ENCODE data around the gene TOPAZ1.
A peak's percentile ranks its signal among the peaks of the same experiment; 100 is the strongest.
"Not testable (repeated sequence)": the region's sequence is repeated elsewhere in the genome, so short reads cannot be mapped to it uniquely, and the experiment has no call there.

Gene TOPAZ1

GRCh38 chr3:44330444-44330843, 88.8 kb downstream of the TOPAZ1 start:
- DNase-seq (ENCODE audit: low read depth in 3 of 3), result no peak

DNA sequence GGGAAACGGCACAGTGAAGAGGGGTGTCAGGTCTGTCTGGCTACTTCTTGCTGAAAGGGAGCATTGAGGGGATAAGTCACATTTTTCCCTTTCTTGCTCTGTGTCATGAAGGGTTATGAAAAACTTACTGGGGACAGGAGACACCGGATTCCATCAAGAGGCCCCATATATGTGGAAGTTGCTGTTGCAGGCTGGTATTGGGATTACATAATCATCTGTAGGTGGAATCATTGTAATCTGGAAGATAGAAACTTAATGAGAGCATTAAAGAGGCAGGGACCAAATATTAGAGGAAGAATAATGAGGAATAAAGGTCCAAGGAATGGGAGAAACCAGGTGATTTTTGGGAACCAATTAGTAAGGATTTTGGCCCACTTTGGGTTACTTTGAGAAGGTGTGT, 92.6 kb downstream of the TOPAZ1 start:
- DNase-seq (ENCODE audit: low read depth in 3 of 3), result no peak

DNA sequence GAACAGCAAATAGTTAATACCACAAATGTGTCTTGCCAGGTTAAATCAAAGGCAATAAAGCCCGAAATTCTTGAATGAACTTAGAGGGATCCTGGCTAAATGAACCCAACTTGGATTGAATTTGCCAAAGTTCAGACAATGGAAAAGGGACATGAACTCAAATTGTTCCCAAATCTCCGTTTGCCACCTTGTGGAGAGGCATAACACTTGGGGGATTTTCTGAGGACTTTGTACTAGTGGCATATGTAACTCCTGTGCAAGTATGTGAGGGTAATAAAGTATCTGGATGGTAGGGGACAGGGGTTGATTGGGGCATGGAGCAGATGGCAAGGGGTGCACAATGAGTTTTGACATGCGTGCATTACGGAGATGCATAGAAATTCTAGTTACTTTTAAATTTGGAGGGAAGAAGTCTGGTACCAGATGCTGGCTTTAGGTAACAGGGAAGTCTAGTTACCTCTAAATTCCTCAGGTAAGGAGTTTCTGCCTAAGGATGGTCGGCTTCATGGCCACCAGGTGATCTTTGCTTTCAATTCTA, 95.6 kb downstream of the TOPAZ1 start:
- DNase-seq (ENCODE audit: low read depth in 3 of 3), result no peak

GRCh38 chr3:44338010-44338827, 96.5 kb downstream of the TOPAZ1 start, which contains the start of gene TCAIM:
Gene TCAIM (plus strand): TSS chr3:44338766. CDS start chr3:44354783, 16,017 bp downstream.
- DNase-seq (ENCODE audit: low read depth in 3 of 3), result peak; percentile 93 to 97 (median 96)

DNA sequence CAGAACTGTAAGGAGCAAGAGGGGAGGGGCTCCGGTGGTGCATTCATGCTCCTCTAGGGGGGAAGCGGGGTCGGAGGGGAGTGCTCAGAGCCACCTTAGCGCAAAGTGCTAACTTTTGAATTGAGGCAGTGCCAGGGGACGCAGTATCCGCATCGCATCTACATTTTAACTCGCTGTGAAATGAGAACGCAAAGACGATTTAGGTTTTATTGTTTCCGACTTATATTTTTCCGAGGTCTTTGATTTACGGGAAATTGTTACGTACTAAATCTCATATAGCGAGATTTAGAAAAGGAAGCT, 97.1 kb downstream of the TOPAZ1 start:
- no peak for DNase-seq (ENCODE audit: low read depth in 3 of 3)

- no peak for DNase-seq (ENCODE audit: low read depth in 3 of 3)
Observed at GRCh38 chr3:44339181-44340057, 97.7 kb downstream of the TOPAZ1 start.

DNA sequence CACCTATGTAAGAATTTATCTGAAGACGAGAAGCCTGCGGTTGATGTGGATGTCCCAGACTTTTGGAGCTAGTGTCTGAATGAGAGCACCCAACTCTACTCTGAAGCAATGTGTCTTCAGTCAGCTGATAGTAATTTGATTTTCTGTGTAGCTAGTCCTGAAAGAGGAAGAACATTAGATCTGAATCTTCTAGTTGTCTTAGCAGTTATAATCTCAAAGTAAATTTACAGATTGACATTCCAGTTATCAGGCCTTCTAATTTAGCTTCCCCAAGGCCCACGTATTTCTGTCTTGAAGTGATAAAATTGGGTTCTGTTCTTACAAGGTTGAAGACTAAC, 98.3 kb downstream of the TOPAZ1 start:
- DNase-seq (ENCODE audit: low read depth in 3 of 3), result no peak

GRCh38 chr3:44342176-44342790, 100.6 kb downstream of the TOPAZ1 start:
- DNase-seq (ENCODE audit: low read depth in 3 of 3), result no peak

DNA sequence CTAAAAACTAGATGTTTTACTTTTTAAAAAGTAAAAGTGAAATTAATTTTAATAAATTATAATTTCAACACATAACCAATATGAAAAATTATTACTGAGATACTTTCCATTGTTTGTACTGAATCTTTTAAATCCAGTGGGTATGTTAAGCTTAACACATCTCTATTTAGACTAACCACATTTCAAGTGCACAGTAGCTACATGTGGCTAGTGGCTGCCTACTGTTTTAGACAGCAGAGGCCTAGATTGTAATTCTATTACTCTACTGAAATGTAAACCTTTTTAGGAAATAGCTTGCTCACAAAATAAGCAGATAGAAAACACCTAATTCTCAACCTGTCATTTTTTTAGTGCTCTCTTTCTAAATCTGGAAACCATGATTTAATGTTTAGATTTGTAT, 101.7 kb downstream of the TOPAZ1 start:
- DNase-seq (ENCODE audit: low read depth in 3 of 3), result no peak

DNA sequence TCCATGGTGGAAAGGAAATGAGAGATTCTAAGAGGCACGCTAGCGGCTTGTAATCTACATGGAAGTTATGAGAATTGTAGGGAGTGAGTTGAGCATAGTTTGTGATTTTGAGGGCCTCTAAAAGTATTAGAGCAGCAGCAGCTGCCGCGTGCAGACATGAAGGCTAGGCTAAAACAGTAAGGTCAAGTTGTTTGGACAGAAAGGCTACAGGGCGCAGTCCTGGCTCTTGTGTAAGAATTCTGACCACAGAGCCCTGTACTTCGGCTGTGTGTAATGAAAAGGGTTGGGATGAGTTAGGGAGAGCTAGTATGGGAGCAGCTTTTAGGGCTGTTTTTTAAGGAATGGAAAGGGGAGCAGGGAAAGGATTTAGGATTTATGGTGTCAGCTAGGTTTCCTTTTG, 104.9 kb downstream of the TOPAZ1 start:
- DNase-seq (ENCODE audit: low read depth in 3 of 3), result not testable (repeated sequence)

- no peak for DNase-seq (ENCODE audit: low read depth in 3 of 3)
Observed at GRCh38 chr3:44348993-44349392, 107.3 kb downstream of the TOPAZ1 start.

DNA sequence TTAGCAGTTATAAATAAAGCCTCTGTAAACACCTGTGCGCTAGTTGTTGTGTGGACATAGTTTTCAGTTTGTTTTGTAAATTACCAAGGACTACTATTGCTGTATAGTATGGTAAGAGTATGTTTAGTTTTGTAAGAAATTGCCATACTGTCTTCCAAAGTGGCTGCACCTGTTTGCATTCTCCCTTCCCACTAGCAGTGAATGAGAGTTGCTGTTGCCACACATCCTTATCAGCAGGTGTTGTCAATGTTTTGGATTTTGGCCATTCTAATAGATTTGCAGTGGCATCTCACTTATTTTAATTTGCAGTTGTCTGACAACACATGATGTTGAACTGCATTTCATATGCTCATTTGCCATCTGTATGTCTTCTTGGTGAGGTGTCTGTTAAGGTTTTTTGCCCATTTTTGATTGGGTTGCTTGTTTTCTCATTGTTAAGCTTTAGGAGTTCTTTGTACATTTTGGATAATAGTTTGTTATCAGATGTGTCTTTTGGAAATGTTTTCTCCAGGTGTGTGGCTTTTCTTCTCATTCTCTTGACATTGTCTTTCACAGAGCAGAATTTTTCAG, 111.8 kb downstream of the TOPAZ1 start:
- DNase-seq (ENCODE audit: low read depth in 3 of 3), result no peak

- DNase-seq (ENCODE audit: low read depth in 3 of 3), result no peak
Observed at GRCh38 chr3:44355362-44356033, 113.8 kb downstream of the TOPAZ1 start.

- no peak for DNase-seq (ENCODE audit: low read depth in 3 of 3)
Observed at GRCh38 chr3:44359146-44359751, 117.6 kb downstream of the TOPAZ1 start.

- no peak for DNase-seq (ENCODE audit: low read depth in 3 of 3)
Observed at GRCh38 chr3:44363591-44363990, 121.9 kb downstream of the TOPAZ1 start.

DNA sequence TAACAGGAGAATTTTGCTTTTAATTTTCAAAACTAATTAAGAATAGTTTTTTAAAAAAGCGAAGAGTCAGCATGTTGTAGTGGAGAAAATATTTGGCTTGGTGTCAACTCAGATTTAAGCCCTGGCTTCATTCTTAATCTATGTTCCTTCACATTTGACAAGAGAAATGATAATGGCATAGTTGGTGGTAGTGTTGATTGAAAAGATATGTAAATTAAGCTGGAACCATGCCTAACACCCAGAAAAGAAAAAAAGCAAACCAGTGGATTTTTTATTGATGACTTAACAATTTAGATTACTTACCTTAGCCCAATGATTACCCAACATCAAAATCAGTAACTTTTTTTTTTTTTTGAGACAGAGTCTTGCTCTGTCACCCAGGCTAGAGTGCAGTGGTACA, 124.3 kb downstream of the TOPAZ1 start:
- DNase-seq (ENCODE audit: low read depth in 3 of 3), result no peak

GRCh38 chr3:44375450-44375849, 133.8 kb downstream of the TOPAZ1 start:
- DNase-seq (ENCODE audit: low read depth in 3 of 3), result no peak
